NCI-H748 (cell line): ENCODE measurements around the gene FNBP1L.
A peak's percentile ranks its signal among the peaks of the same experiment; 100 is the strongest.
"Not testable (repeated sequence)": the region's sequence is repeated elsewhere in the genome, so short reads cannot be mapped to it uniquely, and the experiment has no call there.

Experiments used
- DNase-seq: peaks from one replicate; lab custom pipeline; 2025; ENCODE audit not compliant: unreplicated experiment; lab: John Stamatoyannopoulos, UW

Gene FNBP1L

GRCh38 chr1:93442741-93443140 is 5.2 kb upstream of the FNBP1L start:
- DNase-seq = no peak

GRCh38 chr1:93443454-93443853 is 4.5 kb upstream of the FNBP1L start:
- DNase-seq = no peak

- DNase-seq = peak; percentile 67
Measured at GRCh38 chr1:93446837-93447451, 974 bp upstream of the FNBP1L start.

- DNase-seq = peak; percentile 69
Measured at GRCh38 chr1:93448292-93448982, 519 bp downstream of the FNBP1L start.

- DNase-seq = peak; percentile 72
Measured at GRCh38 chr1:93448983-93449804, 1.3 kb downstream of the FNBP1L start.

- no peak for DNase-seq
Measured at GRCh38 chr1:93450321-93450720, 2.4 kb downstream of the FNBP1L start.

DNA sequence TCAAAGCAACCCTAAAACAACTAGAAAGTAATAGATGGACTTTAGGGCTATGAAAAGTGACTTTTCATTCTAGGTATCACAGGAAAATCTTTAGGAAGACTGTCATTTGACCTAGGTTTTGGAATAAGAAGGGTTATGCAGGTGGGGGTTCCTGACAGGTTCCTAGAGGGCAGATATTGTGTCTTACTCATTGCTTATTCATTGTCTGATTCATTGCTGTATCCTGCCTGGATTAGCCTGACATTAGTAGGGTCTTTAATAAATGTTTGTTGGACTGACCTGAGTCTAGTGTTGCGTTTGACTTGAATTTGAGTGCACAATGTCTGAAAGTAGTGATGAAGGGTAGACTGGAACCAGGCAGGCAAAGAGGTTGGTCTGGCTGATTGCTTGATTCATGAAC is 6.0 kb downstream of the FNBP1L start:
- no peak for DNase-seq

- no peak for DNase-seq
Measured at GRCh38 chr1:93459126-93459525, 11.2 kb downstream of the FNBP1L start.

GRCh38 chr1:93461236-93461635 is 13.3 kb downstream of the FNBP1L start:
- no peak for DNase-seq

GRCh38 chr1:93463960-93464359 is 16.0 kb downstream of the FNBP1L start:
- no peak for DNase-seq

DNA sequence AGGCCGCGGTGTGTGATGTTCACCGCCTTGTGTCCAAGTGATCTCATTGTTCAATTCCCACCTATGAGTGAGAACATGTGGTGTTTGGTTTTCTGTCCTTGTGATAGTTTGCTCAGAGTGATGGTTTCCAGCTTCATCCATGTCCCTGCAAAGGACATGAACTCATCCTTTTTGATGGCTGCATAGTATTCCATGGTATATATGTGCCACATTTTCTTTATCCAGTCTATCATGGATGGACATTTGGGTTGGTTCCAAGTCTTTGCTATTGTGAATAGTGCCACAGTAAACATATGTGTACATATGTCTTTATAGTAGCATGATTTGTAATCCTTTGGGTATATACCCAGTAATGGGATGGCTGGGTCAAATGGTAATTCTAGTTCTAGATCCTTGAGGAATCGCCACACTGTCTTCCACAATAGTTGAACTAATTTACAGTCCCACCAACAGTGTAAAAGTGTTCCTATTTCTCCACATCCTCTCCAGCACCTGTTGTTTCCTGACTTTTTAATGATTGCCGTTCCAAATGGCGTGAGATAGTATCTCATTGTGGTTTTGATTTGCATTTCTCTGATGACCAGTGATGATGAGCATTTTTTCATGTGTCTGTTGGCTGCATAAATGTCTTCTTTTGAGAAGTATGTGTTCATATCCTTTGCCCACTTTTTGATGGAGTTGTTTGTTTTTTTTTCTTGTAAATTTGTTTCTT is 17.6 kb downstream of the FNBP1L start:
- not testable (repeated sequence) for DNase-seq

GRCh38 chr1:93467606-93468005 is 19.7 kb downstream of the FNBP1L start:
- no peak for DNase-seq

DNA sequence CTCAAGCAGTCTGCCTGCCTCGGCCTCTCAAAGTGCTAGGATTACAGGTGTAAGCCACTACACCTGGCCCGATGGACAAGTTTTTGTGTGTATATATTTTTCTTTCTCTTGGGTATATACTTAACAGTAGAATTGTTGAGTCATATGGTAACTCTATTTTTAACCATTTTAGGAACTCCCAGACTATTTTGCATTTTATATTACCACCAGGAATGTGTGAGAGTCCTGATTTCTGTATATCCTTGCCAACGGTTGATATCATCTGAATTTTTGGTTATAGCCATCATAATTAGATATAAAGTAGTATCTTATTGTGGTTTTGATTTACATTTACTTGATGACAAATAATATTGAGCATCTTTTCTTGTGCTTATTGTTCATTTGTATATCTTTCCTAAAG is 20.7 kb downstream of the FNBP1L start:
- DNase-seq = no peak

GRCh38 chr1:93469223-93469622 is 21.3 kb downstream of the FNBP1L start:
- DNase-seq = not testable (repeated sequence)

- no peak for DNase-seq
Measured at GRCh38 chr1:93471284-93471683, 23.4 kb downstream of the FNBP1L start.

- DNase-seq = no peak
Measured at GRCh38 chr1:93471911-93472310, 24.0 kb downstream of the FNBP1L start.

- DNase-seq = no peak
Measured at GRCh38 chr1:93474321-93474720, 26.4 kb downstream of the FNBP1L start.

DNA sequence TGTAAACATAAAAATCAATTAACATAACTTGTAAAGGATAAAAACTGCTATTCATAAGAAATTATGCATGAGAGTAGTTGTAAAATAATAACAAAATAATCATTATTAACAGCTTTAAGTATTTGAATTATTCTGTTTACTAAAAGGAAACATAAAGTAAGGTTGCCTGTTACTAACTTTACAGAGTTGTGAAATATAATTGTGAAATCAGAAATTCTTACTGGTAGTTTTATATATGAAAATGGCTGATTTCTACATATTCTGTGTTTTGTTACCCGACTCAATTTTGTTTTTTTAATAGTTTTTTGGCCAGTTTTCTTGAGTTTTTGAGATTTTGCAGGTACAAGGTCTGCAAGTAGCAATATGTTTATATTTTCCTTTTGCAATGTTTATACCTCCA is 27.8 kb downstream of the FNBP1L start:
- no peak for DNase-seq

DNA sequence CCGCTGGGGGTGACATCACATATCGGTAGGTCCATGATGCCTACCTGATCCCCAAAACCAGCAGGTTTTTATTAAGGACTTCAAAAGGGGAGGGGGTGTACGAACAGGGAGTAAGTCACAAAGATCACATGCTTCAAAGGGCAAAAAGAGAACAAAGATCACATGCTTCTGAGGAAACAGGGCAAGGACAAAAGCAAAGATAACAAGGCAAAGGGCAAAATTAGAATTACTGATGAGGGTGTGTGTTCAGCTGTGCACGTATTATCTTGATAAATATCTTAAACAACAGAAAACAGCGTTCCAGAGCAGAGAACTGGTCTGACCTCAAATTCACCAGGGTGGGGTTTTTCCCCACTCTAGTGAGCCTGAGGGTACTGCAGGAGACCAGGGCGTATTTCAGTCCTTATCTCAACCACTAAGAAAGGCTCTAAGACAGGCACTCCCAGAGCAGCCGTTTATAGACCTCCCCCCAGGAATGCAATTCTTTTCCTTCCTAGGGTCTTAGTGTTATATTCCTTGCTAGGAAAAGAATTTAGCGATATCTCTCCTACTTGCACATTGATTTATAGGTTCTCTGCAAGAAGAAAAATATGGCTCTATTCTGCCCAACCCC is 31.3 kb downstream of the FNBP1L start:
- not testable (repeated sequence) for DNase-seq

DNA sequence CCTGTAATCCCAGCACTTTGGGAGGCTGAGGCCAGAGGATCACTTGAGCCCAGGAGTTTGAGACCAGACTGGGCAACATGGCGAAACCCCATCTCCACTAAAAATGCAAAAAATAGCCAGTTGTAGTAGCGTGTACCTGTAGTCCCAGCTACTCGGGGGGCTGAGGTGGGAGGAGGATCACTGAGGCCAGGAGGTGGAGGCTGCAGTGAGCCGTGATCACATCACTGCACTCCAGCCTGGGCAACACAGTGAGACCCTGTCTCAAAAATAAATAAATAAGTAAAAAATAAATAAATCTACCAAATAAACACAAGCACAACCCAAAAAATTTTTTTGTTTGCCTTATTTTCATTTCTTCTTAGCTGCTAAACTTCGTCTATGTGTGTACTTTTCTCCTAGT is 34.0 kb downstream of the FNBP1L start:
- not testable (repeated sequence) for DNase-seq

DNA sequence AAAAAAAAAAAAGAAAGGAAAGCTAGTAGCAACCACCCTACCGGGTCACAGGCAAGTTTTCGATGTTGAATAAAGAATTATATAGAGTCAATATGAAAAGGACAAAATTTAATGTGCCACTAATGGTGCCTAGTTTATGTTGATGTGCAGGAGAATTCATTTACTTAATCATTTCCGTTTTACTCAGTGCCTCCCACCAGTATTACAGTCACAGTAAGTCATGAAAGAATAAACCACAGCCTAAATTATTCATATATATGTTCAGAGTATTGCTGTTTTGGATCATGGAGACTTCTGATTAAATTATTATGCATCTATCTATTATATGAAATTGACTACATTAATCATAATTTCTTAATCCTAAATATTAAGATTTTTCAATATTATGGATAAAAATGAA is 35.3 kb downstream of the FNBP1L start:
- DNase-seq = no peak
